Measurements from ENCODE around the gene CDH13.

Gene CDH13

DNA sequence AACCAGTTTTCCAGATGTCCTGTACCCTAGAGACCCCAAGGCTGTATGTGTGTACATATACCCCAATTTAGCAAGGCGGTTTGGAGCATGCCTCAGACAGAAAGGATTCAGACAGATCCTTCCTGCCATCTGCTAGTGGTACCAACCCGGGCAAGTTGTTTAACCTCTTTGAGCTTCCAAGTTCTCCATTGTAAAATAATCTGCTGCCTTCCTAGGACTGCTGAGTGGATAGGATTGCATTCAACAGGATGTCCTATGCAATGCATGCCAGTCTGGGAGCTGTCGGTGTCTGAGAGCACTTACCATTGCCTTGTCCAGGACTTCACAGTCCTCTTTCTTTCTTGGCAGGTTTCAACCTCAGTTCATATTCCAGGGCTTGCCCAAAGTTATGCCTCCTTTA lies 1.9 kb downstream of the CDH13 start:
- DNase-seq, result no peak

DNA sequence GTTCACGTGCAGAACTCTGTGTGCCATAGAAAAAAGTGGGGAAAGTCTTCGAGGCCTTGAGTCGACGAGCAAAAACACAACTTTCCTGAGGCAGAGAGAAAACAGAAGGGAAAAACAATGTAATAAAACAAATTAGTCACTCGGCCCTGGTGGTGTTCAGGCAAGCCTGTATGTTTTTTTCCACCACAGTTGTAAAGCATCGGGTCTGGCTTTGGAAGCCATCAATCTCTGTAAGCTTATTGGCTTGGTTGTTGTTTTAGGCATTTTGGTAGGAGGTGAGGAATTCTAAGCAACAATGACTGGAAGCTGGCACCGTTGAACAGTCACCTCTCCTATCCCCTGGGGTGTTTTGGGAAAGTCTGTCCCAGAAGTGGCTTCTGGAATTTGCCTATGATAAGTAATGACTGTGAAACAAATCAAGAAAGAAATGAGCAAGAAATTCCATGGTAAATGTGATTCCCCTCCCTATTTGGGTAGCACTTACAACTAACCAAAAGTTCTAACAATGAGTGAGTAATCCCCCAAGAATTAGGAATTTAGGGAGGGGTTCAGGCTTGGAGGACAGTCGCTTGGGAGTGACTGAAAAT lies 2.8 kb downstream of the CDH13 start:
- DNase-seq, result no peak

DNA sequence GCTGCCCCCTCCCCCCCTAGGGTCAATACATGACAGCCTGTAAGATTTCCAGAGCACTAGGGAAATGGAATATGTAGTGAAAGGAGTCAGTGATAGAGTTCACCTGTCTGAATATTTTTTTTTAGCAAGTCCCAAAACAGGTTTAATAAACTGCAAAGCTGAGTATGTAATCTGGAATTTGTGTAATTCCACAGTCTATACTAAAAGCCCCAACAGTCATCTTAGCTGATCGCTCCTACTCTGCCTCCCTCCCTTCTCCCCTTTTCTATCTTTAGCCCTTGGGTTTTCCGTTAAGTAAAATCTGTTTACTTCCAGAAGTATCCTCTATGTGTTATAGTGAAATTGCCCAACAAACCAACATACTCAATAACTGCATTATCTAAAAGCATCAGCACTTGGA lies 3.5 kb downstream of the CDH13 start:
- DNase-seq, result no peak

DNA sequence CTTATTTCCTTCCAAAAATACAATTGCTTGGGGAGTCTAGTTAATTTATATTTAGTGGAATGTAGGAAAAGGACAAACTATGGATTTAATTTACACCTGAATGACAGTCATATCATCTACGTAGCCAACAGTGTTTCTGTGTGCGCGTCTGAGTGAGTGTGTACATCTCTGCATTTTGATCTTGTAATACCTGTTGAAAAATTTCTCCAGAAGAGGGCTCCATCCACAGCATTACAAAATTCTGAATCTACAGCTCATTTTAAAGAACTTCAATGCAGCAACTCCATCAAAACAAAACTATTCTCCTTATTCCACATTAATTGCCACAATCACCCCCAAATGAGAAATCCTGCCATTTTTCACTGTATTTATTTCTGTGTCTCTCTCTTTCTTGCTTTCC lies 3.9 kb downstream of the CDH13 start:
- DNase-seq, result no peak

DNA sequence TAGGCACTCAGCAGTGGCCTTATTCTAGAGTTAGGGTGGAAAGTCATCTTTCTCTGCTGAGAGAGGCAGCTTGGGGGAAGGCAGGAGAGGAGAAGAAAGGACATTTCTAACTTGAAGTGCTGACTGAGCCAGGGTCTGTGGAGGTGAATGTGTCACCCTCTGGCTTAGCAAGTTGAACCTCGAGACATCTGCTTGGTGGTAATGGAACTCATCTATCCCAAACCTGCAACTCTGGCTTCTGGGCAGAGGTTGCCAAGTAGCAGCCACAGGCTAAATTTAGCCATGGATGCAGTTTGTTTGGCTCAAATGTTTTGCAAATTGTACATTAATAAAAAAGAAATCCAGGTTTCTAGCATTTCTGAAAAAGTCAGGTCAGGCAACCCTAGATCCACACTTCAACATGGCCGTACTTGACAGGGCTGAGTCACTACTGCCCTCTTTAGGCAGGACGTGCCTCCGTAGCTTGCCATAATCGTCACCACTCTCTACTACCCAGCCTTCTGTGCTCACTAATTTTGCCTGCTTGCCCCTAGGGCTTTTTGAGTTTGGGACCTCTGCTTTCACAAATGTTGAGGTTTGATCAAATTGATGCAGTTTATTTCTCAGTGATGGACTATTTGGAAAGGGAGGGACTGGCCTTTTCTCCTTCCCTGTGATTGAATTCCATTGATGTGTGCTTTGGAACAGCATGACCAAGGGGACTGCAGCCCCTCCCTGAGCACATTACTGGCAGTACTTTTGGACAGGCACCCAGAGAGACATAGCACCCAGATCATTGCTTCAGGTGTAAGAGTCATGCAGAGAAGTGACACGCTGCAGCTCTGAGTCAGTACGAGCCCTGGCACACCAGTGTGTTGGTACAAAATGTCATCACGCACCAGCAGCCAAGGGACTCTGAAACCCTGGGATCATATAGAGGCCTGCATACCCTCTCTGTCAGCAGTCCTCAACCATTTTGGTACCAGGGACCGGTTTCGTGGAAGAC lies 5.2 kb downstream of the CDH13 start:
- no peak for DNase-seq

DNA sequence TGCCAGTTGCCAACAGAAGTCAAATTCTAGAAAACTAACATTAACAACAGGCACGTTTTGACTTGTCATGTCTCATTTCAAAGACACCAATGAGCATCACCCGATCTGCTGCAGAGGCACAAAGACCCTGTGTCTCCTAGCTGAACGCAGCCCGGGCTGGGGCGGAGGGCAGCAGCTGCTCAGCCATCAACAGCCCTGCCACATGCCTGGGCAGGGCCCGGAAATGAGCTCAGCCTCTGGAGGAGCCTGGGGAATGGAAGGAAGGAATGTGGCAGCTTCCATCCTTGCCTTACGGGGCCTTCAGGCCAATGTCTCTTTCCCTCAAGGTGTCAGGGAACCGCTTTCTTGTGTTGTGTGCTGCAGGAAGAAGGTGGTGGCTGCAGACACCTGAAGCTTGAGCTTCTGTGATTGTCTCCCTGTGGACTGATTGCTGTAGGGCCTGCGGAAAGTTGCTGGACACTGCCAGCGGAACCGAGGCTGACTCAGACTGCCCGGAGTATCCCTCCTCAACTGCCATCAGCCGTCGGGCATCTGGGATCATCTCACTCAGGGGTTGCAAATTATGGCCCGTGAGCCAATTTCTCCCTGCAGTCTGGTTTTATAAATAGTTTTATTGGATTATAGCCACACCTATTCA lies 7.3 kb downstream of the CDH13 start:
- DNase-seq, result no peak

DNA sequence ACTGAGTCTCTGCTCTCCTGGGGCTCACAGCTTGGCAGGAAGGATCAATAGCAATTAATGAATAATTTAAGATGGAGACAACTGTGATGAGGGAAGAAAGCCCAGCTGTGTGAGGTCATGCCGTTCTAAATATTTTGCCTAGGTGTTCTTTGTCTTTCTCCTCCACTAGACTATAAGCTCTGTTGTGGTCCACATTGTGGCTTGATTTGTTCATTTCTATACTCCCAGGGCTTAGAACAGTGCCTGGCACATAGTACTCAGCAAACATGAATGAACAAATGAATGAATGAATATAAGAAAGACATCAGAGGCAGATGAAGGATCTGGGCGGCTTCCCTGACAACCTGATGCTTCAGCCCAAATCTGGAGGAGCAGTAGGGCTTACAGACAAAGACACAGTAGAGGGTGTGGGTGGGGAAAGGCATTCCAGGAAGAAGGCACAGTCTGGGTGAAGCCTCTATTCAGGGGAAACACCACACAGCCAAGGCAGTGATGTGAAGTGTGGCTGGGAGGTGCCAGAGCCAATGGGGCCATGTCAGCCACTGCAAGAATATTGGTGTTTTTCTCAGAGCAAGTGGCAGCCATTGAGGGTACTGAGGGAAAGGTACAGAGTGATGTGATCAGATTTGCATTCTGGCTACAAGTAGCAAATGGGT lies 8.3 kb downstream of the CDH13 start:
- DNase-seq, result no peak

DNA sequence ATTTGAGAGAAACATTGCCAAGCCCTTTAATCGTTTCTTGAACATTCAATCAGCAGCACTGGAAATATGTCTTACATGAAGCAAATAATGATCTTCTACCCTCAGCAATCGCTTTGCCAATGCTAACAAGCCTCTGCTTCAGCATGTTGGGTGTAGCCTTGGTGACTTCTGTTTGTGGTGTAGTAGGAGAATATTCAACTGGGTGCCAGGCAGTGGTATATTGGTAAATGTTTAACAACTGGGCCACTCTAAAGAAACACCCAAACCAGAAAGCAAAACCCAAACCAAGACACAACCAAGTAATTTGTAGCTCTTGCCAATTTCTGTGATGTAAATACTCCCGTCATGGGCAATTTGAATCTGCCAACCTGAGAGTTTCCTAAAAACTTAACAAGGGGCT lies 9.7 kb downstream of the CDH13 start:
- no peak for DNase-seq

DNA sequence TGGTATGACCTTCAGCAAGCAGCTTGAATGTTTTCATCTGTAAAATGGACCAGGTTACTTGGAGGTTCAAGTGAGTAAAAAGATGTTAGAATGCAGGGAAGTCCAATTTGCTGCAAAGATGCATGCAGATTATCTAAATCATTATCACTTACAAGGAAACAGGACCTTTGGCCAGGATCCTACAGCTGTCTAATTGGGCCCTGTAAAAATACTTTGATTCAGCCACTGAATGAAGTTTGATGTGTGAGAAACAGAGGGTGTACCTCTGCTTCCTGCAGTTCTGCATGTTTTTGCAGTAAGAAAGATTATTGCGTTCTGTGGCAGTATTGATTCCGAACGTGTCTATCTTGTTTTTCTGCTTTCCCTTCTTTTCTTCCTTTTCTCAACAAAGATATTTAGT lies 10.2 kb downstream of the CDH13 start:
- DNase-seq, result no peak

DNA sequence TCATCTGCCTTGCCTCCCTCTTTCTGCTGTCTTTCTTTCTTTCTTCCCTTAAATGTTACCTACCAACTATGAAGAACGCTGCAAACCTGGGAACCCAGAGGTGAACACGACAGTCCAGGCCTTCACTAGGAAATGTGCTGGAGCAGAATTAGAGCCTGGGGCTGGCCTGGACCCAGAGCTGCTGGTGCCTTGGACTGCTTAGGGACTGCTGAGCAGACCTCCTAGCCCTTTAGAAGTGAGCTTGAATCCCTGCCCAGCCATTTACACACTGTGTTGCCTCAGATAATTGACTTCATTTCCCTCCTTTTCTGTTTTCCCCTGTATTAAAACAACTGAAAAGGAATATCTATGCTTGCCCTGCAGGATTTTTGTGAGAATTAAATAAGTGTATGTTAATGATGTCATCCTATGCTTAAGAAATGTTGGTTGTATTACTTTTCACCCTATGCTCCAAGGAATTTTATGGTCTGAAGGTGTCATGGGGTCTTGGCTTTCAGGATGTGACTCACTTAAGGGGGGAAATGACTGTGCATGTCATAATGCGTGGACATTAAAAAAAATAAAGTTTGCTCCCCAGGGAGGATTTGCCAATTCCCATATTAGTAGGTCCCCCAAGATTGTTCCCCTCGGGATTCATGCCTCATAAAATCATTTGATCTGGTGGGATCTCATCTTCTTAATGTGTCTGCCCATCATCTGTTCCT lies 11.5 kb downstream of the CDH13 start:
- no peak for DNase-seq

DNA sequence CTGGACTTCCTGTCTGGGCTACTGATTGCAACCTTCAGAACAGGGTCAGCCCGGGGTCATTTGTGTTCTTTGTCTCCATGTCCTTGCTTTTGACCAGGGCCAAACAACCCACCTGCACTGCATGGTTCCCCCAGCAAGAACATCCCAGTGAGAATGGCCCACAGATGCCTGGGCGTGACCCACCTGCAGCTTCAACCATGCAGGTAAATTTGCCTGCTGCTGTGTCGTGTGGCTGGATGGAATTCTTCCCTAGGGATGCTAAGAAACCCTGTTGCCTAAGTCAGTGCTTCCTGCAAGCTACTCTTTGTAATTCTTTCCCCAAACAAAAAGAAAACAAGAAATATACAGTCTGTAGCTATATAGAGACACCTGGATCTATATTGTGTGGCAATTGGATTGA lies 12.5 kb downstream of the CDH13 start:
- no peak for DNase-seq

DNA sequence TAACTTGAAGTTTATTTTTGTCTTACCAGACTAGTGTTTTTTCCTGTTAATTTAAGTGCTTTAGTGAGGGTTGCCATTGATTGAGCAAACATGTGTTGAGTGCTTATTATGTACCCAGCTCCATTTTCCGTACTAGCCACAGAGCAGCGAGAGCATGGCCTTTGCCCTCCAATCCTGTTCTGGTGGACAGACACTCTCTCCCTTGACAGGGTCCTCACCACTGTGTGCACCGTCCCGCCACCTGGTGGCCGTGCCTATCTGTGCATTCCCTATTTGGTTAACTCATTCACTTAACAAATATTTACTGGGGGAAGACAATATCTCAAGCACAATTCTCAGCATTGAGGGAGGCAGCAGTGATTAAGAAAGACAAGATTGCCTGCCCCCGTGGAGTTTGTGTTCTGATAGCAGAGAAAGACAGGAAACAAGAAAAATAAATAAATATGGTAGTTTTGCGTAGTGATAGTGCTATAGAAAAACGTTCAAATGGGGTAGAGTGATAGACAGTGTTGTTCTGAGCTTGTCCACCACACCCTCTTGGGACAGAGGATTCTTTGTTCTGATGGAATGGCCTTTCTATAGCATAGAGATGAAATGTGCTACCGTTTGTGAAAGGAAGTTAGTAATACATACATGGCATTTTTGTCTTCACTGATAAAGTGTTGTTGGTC lies 13.0 kb downstream of the CDH13 start:
- DNase-seq, result peak; percentile 20 to 54

DNA sequence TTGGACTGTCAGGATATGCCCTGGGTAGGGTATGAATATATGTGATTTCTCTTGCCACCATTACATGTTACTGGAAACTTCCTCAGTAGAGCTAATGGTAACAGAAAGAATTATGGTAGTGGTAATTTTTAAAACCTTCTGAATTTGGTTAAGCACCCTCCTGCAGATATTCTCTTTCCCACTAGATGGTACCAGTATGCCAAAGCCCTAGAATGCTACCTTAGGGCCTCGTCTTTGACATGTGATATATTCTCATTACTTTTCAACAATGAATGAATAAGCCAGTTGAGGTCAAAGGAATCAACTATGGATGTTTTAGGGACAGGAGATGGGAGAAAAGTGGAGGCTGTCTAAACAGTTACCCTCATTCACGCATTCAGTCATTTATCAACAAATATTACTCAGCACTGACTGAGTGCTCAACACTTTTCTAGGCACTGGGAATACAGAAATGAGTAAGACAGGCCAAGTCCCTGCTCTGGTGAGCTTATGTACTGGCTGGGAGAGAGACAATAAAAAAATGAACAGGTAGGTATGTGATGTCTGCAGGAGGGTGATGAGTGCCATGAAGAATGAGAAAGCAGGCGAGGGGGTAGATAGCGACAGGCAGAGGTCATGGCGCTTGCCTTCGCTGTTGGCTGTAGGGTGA lies 14.7 kb downstream of the CDH13 start:
- peak in 1 of 2 donors; percentile 57 for DNase-seq

DNA sequence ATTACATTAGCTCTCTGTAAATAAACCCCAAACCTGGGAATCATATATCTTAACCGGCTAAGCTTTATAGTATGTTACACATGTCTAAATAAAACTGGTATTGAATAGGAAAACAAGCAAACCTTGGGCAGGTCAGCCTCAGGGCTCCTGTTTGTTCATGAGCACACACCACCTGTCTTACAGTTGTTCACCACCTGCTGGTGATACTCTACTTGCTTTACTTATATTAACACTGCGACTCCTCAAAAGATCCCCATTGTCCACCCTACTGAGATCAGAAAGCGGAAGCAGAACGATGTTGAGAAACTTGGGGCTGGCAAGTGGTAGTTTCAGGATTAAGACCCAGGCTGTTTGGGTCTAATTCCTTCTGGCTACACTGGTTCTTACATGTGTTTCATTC lies 16.4 kb downstream of the CDH13 start:
- no peak for DNase-seq

DNA sequence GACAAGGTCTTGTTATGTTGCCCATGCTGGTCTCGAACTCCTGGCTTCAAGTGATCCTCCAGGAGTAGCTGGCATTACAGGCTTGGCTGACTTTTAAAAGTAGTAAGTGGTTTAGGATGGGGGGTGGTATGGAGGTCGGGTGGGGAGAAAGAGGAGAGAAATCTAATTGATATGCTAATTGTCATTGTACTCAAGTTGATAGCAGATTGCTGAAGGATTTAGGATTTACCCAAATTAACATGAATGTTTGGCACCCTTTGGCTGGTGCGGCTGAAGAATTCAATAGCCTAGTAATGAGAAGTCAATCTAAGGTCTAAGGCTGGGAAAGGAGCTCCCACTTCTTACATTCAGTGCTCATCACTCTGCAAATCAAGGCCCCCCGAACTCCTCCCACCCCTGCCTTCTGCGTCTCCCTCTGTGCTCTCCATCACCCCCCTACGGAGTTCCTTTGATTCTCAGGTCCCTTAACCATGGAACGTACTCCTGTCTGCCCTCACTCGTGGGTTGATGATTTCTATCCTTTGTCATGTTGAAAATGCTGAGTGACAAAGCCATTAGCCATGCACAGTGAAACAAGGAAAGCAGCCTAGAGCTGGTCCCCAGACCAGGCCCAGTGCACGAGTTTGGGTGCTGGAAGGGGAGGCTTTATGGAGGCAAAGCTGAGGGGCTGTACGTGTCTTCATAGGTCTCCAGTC lies 17.3 kb downstream of the CDH13 start:
- DNase-seq, result no peak

DNA sequence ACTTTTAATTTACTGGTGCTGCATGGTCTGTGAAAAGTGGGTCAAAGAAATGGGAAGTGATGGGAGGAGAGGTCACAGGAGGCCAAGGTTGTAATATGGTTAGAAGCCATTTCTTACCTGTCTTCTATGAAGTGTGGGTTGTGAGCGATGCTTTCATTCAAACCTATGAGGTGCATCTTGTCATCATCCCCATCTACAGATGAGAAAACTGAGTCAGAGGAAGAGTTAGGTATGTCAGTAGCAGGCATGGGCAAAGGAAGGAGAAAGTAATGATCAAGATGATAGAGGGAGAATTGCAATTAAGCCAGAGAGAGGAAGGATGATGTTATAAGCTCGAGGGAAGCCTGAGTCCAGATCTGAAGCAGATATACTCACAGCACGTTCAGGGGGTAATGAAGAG lies 19.7 kb downstream of the CDH13 start:
- DNase-seq, result no peak

DNA sequence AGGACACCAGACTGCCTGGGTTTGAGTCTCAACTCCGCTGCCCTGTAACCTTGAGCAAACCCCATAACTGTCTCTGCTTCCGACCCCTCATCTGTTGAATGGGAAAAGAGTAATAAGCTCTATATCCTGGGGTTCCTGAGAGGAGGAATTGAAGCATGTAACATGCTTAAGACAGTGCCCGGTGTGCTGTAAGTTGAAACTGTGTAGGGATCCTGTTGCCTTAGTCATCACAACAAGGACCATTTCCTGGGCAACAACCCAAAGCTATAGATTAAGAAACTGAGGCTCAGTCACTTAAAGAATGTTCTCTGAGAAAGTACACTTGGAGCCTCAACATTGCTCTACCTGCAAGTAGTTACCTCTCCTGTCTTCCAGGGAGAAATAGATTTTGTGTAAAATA lies 23.0 kb downstream of the CDH13 start:
- no peak for DNase-seq

DNA sequence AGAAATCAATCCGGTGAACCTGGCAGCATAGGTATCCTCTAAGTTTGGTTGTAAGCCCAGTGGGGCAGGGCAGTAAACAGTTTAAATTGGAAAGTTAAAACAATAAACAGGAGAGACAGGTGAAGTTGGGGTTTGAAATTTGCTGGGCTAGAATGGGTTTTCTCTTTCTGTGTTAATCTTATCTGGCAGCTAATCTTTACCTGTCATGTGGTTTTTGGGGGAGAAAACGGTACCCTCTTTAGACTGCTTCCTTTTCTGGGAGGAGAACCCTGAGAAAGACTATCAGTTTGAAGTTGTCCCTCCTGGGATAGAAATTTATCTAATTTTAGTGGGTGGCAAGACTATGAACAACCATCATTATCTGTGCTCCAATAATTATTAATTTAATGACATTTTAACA lies 24.0 kb downstream of the CDH13 start:
- DNase-seq, result peak in 1 of 2 donors; percentile 40

DNA sequence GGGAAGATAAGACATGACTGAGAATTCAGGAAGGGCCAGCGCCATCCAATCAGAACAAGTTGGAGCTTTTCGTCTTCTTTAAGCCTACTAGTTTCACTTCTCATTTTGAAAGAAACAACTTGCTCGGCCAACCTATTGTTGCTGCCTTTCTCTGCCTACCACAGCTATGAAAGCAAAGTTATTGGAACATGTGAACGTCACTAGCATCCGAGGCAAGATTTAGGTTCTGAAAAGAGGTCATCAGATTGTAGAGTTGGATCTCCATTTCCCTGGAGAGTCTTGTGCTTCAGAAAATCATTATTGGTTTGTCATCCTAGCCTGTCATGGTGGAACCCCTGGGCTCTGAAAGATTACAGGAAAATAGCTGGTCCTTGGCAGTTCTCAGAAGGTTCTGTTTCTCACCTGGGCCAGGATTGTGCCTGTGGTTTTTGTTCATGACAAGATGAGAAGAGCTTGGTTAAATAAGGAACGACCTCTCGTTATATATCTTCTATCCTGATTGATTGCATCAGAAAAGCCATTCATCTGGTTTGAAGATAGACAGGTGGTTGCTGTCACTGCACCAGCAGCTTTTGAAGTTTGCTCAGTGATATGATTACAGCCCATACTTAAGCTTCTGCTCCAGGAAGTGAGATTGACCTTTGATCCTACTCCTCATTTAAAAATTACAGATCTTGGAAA lies 25.3 kb downstream of the CDH13 start:
- peak in 1 of 2 donors; percentile 57 for DNase-seq

DNA sequence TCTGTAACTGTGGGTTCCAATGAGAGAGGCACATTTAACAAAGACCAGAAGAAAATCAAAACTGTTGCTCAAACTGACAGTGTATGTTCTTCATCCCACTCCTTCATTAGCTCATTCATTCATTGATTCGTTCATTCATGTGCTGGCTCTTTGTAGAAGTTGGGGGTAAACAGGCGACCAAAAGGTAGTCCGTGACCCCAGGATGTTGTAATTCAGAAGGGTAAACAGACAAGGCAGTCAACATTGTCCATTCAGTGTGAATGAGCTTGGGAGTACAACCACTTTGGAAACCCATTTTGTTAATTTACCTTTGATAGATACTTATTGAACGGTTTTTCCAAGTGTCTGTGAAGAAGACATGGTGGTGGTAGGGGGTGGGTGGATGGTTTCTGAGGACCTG lies 26.1 kb downstream of the CDH13 start:
- no peak for DNase-seq

All from CD4-positive, alpha-beta T cell treated with Interferon alpha-2 for 1 hour (primary cell).